A549 (cell line): ENCODE measurements around the gene TMEM250. TPM values are rescaled to one million over a fixed set of nuclear protein-coding genes. Genes with fewer than 3 reads are reported as not detected.

Experiments used
- ATAC-seq, 2 experiments: fragments of 200-7000 bp in 1 of 2; fragments of >200 bp in 1 of 2; cut with Nextera tagmentation in 1 of 2; cut with Tn5 transposase in 1 of 2; 3 replicates each; pipeline versions ENCODE4 v1.8.0 to v1.9.1; 2018 to 2020; ENCODE audit warnings: mild to moderate bottlenecking in 1 of 2, moderate library complexity in 1 of 2
- CTCF ChIA-PET: fragments of 300-600 bp; sonication (Branson Sonifier 250); formaldehyde crosslinking; extraction: SDS; loops from one replicate; lab custom pipeline; 2021; ENCODE audit warnings: antibody characterized with exemption, inconsistent platforms; lab: Yijun Ruan, JAX
- POLR2A ChIA-PET: fragments of 350-600 bp; formaldehyde crosslinking; extraction: SDS; loops from one replicate; lab custom pipeline; 2021; ENCODE audit warnings: antibody characterized with exemption, inconsistent platforms; lab: Yijun Ruan, JAX
- DNase-seq, 2 experiments: peaks; one replicate each; pipeline versions ENCODE4 v3.0.0 to v3.0.0-alpha.2; 2011 to 2016; ENCODE audit warnings: low read depth in 1 of 2, low spot score in 1 of 2
- FAIRE-seq: peaks from 2 replicates; lab custom pipeline; 2011; peaks lifted over from hg19 to GRCh38; lab: Jason Lieb, UNC
- H3K27ac ChIP-seq, 2 experiments: fragments of >200 bp; sonication (Bioruptor Twin); formaldehyde crosslinking; 3 replicates each; pipeline ENCODE4 v1.5.1; 2016 to 2017
- H3K4me1 ChIP-seq: fragments of >200 bp; sonication (Bioruptor Twin); formaldehyde crosslinking; 3 replicates; pipeline ENCODE4 v1.6.1; 2016
- H3K4me2 ChIP-seq: fragments of >200 bp; sonication (Bioruptor Twin); formaldehyde crosslinking; 3 replicates; pipeline ENCODE4 v1.6.1; 2016
- H3K4me3 ChIP-seq: fragments of >200 bp; sonication (Bioruptor Twin); formaldehyde crosslinking; 3 replicates; pipeline ENCODE4 v1.5.1; 2016
- H3K9me3 ChIP-seq: fragments of >200 bp; sonication (Bioruptor Twin); formaldehyde crosslinking; 3 replicates; pipeline ENCODE4 v1.6.1; 2016
- BCL3 ChIP-seq: fragments of >200 bp; sonication (Bioruptor Twin); formaldehyde crosslinking; IDR thresholded peaks from 3 replicates; pipeline ENCODE4 v1.6.1; 2016
- CBX2 ChIP-seq: fragments of 200-600 bp; sonication (generic); IDR thresholded peaks from 2 replicates; pipeline ENCODE4 v1.6.1; 2016; ENCODE audit warnings: low read depth, mild to moderate bottlenecking, borderline replicate concordance
- CBX8 ChIP-seq: fragments of 200-600 bp; sonication (generic); IDR thresholded peaks from 2 replicates; pipeline ENCODE4 v1.6.1; 2016
- CHD2 ChIP-seq: fragments of 150-350 bp; IDR thresholded peaks from 2 replicates; pipeline ENCODE4 v1.6.1; 2014; ENCODE audit warnings: low read length; ENCODE audit not compliant: partially characterized antibody
- E2F6 ChIP-seq: IDR thresholded peaks from 2 replicates; pipeline ENCODE4 v1.6.1; 2012; ENCODE audit warnings: low read depth, borderline replicate concordance
- ESRRA ChIP-seq: fragments of 150-350 bp; IDR thresholded peaks from 2 replicates; pipeline ENCODE4 v1.6.1; 2014; ENCODE audit warnings: mild to moderate bottlenecking, low read length, borderline replicate concordance
- FOSB ChIP-seq: fragments of 250-450 bp; sonication (Bioruptor Pico); IDR thresholded peaks from 2 replicates; pipeline ENCODE4 v1.5.0; 2020; ENCODE audit warnings: mild to moderate bottlenecking, moderate library complexity
- FOXS1 ChIP-seq: fragments of 250-450 bp; sonication (Bioruptor Pico); IDR thresholded peaks from 2 replicates; pipeline ENCODE4 v1.5.0; 2020; ENCODE audit warnings: mild to moderate bottlenecking, moderate library complexity
- HEYL ChIP-seq: fragments of 250-450 bp; sonication (Bioruptor Pico); IDR thresholded peaks from 2 replicates; pipeline ENCODE4 v1.8.0; 2021; ENCODE audit warnings: mild to moderate bottlenecking, moderate library complexity
- JUN ChIP-seq, 2 experiments: fragments of >200 bp; sonication (Bioruptor Twin); formaldehyde crosslinking; IDR thresholded peaks; 2 replicates in 1 of 2; 3 replicates in 1 of 2; pipeline ENCODE4 v1.6.1; 2016 to 2017
- JUNB ChIP-seq: fragments of >200 bp; sonication (Bioruptor Twin); formaldehyde crosslinking; IDR thresholded peaks from 2 replicates; pipeline ENCODE4 v1.6.1; 2016
- MAX ChIP-seq: IDR thresholded peaks from 2 replicates; pipeline ENCODE4 v1.6.1; 2012
- MAZ ChIP-seq: fragments of 150-350 bp; IDR thresholded peaks from 2 replicates; pipeline ENCODE4 v1.6.1; 2014; ENCODE audit warnings: antibody characterized with exemption, low read depth, low read length, borderline replicate concordance
- NFE2L2 ChIP-seq: fragments of 150-350 bp; conservative IDR thresholded peaks from 2 replicates; pipeline ENCODE4 v1.6.1; 2014; ENCODE audit warnings: low read length
- NPAS2 ChIP-seq: fragments of 250-450 bp; sonication (Bioruptor Pico); IDR thresholded peaks from 2 replicates; pipeline ENCODE4 v1.8.0; 2022; ENCODE audit warnings: mild to moderate bottlenecking, moderate library complexity, borderline replicate concordance
- PHF8 ChIP-seq: fragments of 200-600 bp; sonication (generic); IDR thresholded peaks from 2 replicates; pipeline ENCODE4 v1.6.1; 2016; ENCODE audit warnings: low read depth, mild to moderate bottlenecking, antibody characterized with exemption, moderate library complexity, borderline replicate concordance
- POLR2AphosphoS2 ChIP-seq: conservative IDR thresholded peaks from 2 replicates; pipeline ENCODE4 v1.6.1; 2012; ENCODE audit warnings: low read length, improper control_type of control experiment, inconsistent platforms
- RCOR1 ChIP-seq: fragments of 150-350 bp; IDR thresholded peaks from 2 replicates; pipeline ENCODE4 v1.6.1; 2014; ENCODE audit warnings: antibody characterized with exemption, low read length, low read depth
- RFX5 ChIP-seq: fragments of 450-650 bp; IDR thresholded peaks from 2 replicates; pipeline ENCODE4 v1.7.1; 2014; ENCODE audit warnings: antibody characterized with exemption, mild to moderate bottlenecking, moderate library complexity
- RNF2 ChIP-seq: fragments of 200-600 bp; sonication (generic); IDR thresholded peaks from 2 replicates; pipeline ENCODE4 v1.6.1; 2016; ENCODE audit warnings: low read depth, mild to moderate bottlenecking, antibody characterized with exemption, moderate library complexity, borderline replicate concordance
- SMC3 ChIP-seq: fragments of >200 bp; sonication (Bioruptor Twin); formaldehyde crosslinking; IDR thresholded peaks from 3 replicates; pipeline ENCODE4 v1.6.1; 2018; ENCODE audit warnings: inconsistent platforms
- TFCP2L1 ChIP-seq: fragments of 250-450 bp; sonication (Bioruptor Pico); IDR thresholded peaks from 2 replicates; pipeline ENCODE4 v1.5.0; 2021; ENCODE audit warnings: mild to moderate bottlenecking
- USF2 ChIP-seq: fragments of 450-650 bp; IDR thresholded peaks from 2 replicates; pipeline ENCODE4 v1.6.1; 2014; ENCODE audit warnings: antibody characterized with exemption
- ZFP36 ChIP-seq: fragments of 450-650 bp; IDR thresholded peaks from 2 replicates; pipeline ENCODE4 v1.6.1; 2014; ENCODE audit warnings: borderline replicate concordance; ENCODE audit not compliant: partially characterized antibody
- WGBS: methylation state at CpG from one replicate; pipeline ENCODE4 v1.1.6; 2017; ENCODE audit errors: missing lambda C conversion rate; 5-methylcytosine and 5-hydroxymethylcytosine counted together
- polyA plus RNA-seq, 4 experiments: library from polyadenylated mRNA; depleted of rRNA in 3 of 4; stranded (reverse); fragments of >200 nt; fragmentation: RNase III in 1 of 4; extraction: RNeasy Plus Mini Kit Qiagen cat#74134 plus additional on column Dnase treatment in 1 of 4; gene quantifications; 2 replicates in 3 of 4; 3 replicates in 1 of 4; pipeline ENCODE4 v1.2.3, GENCODE V29; 2011 to 2017
- TF ChIP-seq, protein P1 (sequence below): fragments of >200 bp; sonication (Bioruptor Twin); formaldehyde crosslinking; IDR thresholded peaks from 2 replicates; pipeline ENCODE4 v1.6.1; 2016
- TF ChIP-seq, protein P2 (sequence below): fragments of 150-350 bp; IDR thresholded peaks from 2 replicates; pipeline ENCODE4 v1.6.1; 2014; ENCODE audit warnings: low read depth, mild to moderate bottlenecking, low read length
- TF ChIP-seq, protein P3 (sequence below): fragments of >200 bp; sonication (Bioruptor Twin); formaldehyde crosslinking; IDR thresholded peaks from 3 replicates; pipeline ENCODE4 v1.5.1; 2016

TMEM250 gene
- polyA plus RNA-seq, 2 of the 4 experiments (the other 2 are of a cell fraction): 13.0 to 35.2 TPM

GRCh38 chr9:136115641-136116359 is 2.9 kb downstream of the TMEM250 start:
- Histone ChIP-seq H3K4me3 (no peak overlapping the region), H3K4me2 (no peak overlapping the region), H3K27ac (0 out of 6 replicates have a peak overlapping the region, but pooled peaks of 1 of the 2 experiments have one; percentile 10), H3K9me3 (no peaks in the 10 kb centered on the region), H3K4me1 (peaks cover 20% of the 10 kb centered on the region)
- ChIA-PET POLR2A (no interaction called here), CTCF (interaction anchor here (1.1 to 9.3 kb wide), 3 partner anchors 17 to 149 kb away, joined by 3 to 94 read pairs (median 21); no protein-coding TSS in a partner anchor)
- TF ChIP-seq, protein P1, sequence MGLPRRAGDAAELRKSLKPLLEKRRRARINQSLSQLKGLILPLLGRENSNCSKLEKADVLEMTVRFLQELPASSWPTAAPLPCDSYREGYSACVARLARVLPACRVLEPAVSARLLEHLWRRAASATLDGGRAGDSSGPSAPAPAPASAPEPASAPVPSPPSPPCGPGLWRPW: no peak
- TF ChIP-seq TFCP2L1 (no peak), JUNB (no peak), BCL3 (no peak), E2F6 (no peak), NPAS2 (CRISPR knock-in tag) (no peak), RFX5 (no peak), CBX2 (no peak), RCOR1 (no peak), NFE2L2 (no peak), POLR2AphosphoS2 (no peak), JUN (IDR thresholded peaks at IDR 0.05) (no peak), SMC3 (no peak), FOXS1 (CRISPR knock-in tag) (no peak), FOSB (CRISPR knock-in tag) (no peak)
- TF ChIP-seq, protein P2, sequence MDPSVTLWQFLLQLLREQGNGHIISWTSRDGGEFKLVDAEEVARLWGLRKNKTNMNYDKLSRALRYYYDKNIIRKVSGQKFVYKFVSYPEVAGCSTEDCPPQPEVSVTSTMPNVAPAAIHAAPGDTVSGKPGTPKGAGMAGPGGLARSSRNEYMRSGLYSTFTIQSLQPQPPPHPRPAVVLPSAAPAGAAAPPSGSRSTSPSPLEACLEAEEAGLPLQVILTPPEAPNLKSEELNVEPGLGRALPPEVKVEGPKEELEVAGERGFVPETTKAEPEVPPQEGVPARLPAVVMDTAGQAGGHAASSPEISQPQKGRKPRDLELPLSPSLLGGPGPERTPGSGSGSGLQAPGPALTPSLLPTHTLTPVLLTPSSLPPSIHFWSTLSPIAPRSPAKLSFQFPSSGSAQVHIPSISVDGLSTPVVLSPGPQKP: no peak
- TF ChIP-seq, protein P3, sequence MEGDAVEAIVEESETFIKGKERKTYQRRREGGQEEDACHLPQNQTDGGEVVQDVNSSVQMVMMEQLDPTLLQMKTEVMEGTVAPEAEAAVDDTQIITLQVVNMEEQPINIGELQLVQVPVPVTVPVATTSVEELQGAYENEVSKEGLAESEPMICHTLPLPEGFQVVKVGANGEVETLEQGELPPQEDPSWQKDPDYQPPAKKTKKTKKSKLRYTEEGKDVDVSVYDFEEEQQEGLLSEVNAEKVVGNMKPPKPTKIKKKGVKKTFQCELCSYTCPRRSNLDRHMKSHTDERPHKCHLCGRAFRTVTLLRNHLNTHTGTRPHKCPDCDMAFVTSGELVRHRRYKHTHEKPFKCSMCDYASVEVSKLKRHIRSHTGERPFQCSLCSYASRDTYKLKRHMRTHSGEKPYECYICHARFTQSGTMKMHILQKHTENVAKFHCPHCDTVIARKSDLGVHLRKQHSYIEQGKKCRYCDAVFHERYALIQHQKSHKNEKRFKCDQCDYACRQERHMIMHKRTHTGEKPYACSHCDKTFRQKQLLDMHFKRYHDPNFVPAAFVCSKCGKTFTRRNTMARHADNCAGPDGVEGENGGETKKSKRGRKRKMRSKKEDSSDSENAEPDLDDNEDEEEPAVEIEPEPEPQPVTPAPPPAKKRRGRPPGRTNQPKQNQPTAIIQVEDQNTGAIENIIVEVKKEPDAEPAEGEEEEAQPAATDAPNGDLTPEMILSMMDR: no peak
- ATAC-seq (no peak), FAIRE-seq (no peak), DNase-seq (no peak)
- 92% methylated on average over 10 of the region's 22 CpGs for WGBS

DNA sequence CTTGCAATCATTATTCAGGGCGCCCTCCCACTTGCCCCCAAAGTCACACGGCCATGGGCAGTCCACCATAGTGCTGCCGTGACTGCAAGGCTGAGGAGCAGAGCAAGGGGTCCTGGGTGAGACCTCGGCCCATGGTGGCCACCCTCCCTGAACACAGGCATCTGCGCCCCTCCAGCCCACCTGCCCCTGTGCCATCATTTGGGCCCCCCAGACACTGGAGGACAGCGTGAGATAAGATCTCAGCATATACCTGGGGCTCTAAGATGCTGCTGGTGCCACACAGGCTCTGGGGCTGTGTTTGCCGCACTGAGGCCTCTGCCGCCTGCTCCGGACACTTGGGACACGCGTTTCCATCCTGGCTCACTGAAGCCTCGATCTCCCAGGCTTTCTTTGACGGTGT is 3.5 kb downstream of the TMEM250 start:
- no peak for DNase-seq
- ChIA-PET POLR2A (interaction anchor here (0.9 kb wide), 1 partner anchor 63 kb away, joined by 3 read pairs; no protein-coding TSS in a partner anchor), CTCF (interaction anchor here (2.3 to 8.1 kb wide), 3 partner anchors 7 to 148 kb away, joined by 8 to 41 read pairs (median 21); no protein-coding TSS in a partner anchor)
- ATAC-seq: no peak
- Histone ChIP-seq H3K9me3 (no peaks in the 10 kb centered on the region), H3K4me2 (no peak overlapping the region), H3K4me1 (peaks cover 24% of the 10 kb centered on the region), H3K4me3 (no peak overlapping the region), H3K27ac (no peak overlapping the region)
- TF ChIP-seq FOXS1 (CRISPR knock-in tag) (no peak), CHD2 (no peak), HEYL (CRISPR knock-in tag) (no peak), RFX5 (no peak), USF2 (no peak), PHF8 (no peak), MAX (no peak), ESRRA (no peak), CBX8 (no peak), POLR2AphosphoS2 (no peak), NPAS2 (CRISPR knock-in tag) (no peak), RNF2 (no peak), ZFP36 (no peak), MAZ (no peak)
- WGBS: 93% methylated on average over 13 of the region's 13 CpGs
- FAIRE-seq: no peak
